ENCODE measurements around the gene KLK3.

DNA sequence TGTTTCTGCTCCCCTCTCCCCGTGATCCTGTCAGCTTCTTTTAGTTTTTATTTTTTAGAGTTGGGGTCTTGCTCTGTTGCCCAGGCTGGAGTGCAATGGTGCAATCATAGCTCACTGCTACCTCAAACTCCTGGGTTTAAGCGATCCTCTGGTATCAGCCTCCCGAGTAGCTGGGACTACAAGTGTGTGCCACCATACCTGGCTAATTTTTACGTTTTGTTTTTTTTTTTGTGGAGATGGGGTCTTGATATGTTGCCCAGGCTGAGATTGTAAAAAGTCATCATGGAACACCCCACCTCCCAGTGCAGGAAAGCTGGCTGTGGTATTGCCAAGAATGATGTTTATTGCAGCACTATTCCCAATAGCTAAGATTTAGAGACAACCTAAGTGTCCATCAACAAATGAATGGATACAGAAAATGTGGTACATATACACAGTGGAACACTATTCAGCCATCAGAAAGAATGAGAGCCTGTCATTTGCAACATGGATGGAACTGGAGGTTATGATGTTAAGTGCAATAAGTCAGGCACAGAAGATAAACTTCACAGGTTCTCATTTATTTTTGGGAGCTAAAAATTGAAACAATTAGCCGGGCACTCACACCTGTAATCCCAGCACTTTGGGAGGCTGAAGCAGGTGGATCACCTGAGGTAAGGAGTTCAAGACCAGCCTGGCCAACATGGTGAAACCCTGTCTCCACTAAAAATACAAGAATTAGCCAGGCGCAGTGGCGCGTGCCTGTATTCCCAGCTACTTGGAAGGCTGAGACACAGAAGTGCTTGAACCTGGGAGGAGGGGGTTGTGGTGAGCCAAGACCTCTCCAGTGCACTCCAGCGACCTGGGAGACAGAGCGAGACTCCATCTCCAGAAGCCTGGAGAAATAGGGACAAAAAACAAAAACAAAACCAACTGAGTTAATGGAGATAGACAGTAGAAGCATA is 14.7 kb upstream of the KLK3 start:
- TF ChIP-seq, protein P1, sequence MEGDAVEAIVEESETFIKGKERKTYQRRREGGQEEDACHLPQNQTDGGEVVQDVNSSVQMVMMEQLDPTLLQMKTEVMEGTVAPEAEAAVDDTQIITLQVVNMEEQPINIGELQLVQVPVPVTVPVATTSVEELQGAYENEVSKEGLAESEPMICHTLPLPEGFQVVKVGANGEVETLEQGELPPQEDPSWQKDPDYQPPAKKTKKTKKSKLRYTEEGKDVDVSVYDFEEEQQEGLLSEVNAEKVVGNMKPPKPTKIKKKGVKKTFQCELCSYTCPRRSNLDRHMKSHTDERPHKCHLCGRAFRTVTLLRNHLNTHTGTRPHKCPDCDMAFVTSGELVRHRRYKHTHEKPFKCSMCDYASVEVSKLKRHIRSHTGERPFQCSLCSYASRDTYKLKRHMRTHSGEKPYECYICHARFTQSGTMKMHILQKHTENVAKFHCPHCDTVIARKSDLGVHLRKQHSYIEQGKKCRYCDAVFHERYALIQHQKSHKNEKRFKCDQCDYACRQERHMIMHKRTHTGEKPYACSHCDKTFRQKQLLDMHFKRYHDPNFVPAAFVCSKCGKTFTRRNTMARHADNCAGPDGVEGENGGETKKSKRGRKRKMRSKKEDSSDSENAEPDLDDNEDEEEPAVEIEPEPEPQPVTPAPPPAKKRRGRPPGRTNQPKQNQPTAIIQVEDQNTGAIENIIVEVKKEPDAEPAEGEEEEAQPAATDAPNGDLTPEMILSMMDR (IDR thresholded peaks at IDR 0.05), result no peak
- TF ChIP-seq POLR2A (IDR thresholded peaks at IDR 0.05), result no peak
- no peak for TF ChIP-seq POLR2AphosphoS5 (IDR thresholded peaks at IDR 0.05)

Measured in sigmoid colon (tissue), 4 donors.